H1 (cell line): Measurements from ENCODE around the gene SLC9C1. TPM values are rescaled to one million over a fixed set of nuclear protein-coding genes. Genes with fewer than 3 reads are reported as not detected.

ENCODE experiments used
- CTCF ChIA-PET: fragments of 300-600 bp; sonication (Branson Sonifier 250); formaldehyde crosslinking; loops from one replicate; lab custom pipeline; 2021; ENCODE audit not compliant: partially characterized antibody; lab: Charles Lee
- POLR2A ChIA-PET: fragments of 300-600 bp; sonication (Branson Sonifier 250); formaldehyde crosslinking; loops from one replicate; lab custom pipeline; 2021; ENCODE audit warnings: inconsistent platforms; ENCODE audit not compliant: partially characterized antibody; lab: Charles Lee
- DNase-seq, 2 experiments: peaks; one replicate each; pipeline versions ENCODE4 v3.0.0 to v3.0.0-alpha.2; 2010 to 2022; ENCODE audit warnings: low spot score in 2 of 2, low read depth in 1 of 2, mixed read lengths in 1 of 2
- FAIRE-seq: peaks from 2 replicates; lab custom pipeline; 2011; peaks lifted over from hg19 to GRCh38; lab: Jason Lieb, UNC
- H2AFZ ChIP-seq: 2 replicates; pipeline ENCODE4 v1.8.1; 2012; ENCODE audit warnings: low read length, inconsistent platforms
- H2AK5ac ChIP-seq: 2 replicates; pipeline ENCODE4 v1.6.1; 2013; ENCODE audit warnings: low read depth, low read length
- H2BK120ac ChIP-seq: replicated peaks from 2 replicates; pipeline ENCODE3; 2013; ENCODE audit warnings: low read depth, low read length, inconsistent platforms
- H2BK12ac ChIP-seq: 2 replicates; pipeline ENCODE4 v1.6.1; 2013; ENCODE audit warnings: low read depth, low read length
- H2BK15ac ChIP-seq: 2 replicates; pipeline ENCODE4 v1.6.1; 2013; ENCODE audit warnings: low read length
- H2BK20ac ChIP-seq: 2 replicates; pipeline ENCODE4 v1.6.1; 2013; ENCODE audit warnings: low read length
- H2BK5ac ChIP-seq: 2 replicates; pipeline ENCODE4 v1.6.1; 2013; ENCODE audit warnings: low read depth, low read length
- H3K14ac ChIP-seq: 2 replicates; pipeline ENCODE4 v1.6.1; 2013; ENCODE audit warnings: inconsistent platforms; ENCODE audit not compliant: insufficient read length
- H3K18ac ChIP-seq: 2 replicates; pipeline ENCODE4 v1.6.1; 2013; ENCODE audit warnings: low read length; ENCODE audit errors: extremely low read depth
- H3K23ac ChIP-seq: 2 replicates; pipeline ENCODE4 v1.6.1; 2013; ENCODE audit warnings: inconsistent platforms; ENCODE audit not compliant: insufficient read length
- H3K23me2 ChIP-seq: 2 replicates; pipeline ENCODE4 v1.6.1; 2013; ENCODE audit warnings: low read depth, low read length
- H3K27ac ChIP-seq: 2 replicates; pipeline ENCODE4 v1.6.1; 2011; ENCODE audit warnings: low read depth, low read length, inconsistent platforms
- H3K27me3 ChIP-seq, 4 experiments: replicated peaks in 1 of 4; 1 replicate in 1 of 4; 2 replicates in 3 of 4; pipeline versions ENCODE4 v1.6.1 to v1.8.1; 2011 to 2013; ENCODE audit warnings: low read length in 3 of 4, mild to moderate bottlenecking in 3 of 4, inconsistent platforms in 2 of 4, mixed read lengths in 2 of 4, moderate library complexity in 1 of 4; ENCODE audit not compliant: control insufficient read depth in 3 of 4, insufficient read depth in 3 of 4; ENCODE audit errors: extremely low read depth in 1 of 4
- H3K36me3 ChIP-seq, 4 experiments: 2 replicates each; pipeline versions ENCODE4 v1.6.1 to v1.8.1; 2011 to 2013; ENCODE audit warnings: mild to moderate bottlenecking in 4 of 4, low read length in 3 of 4, moderate library complexity in 2 of 4, control low read depth in 1 of 4, inconsistent platforms in 1 of 4; ENCODE audit not compliant: insufficient read depth in 4 of 4, control insufficient read depth in 2 of 4
- H3K4ac ChIP-seq: replicated peaks from 2 replicates; pipeline ENCODE3; 2013; ENCODE audit warnings: low read length, low read depth, mixed read lengths, inconsistent platforms; ENCODE audit not compliant: insufficient read length
- H3K4me1 ChIP-seq, 4 experiments: replicated peaks in 1 of 4; 1 replicate in 1 of 4; 2 replicates in 3 of 4; pipeline versions ENCODE4 v1.6.1 to v1.8.1; 2011 to 2013; ENCODE audit warnings: low read length in 3 of 4, inconsistent platforms in 2 of 4, mixed read lengths in 1 of 4; ENCODE audit not compliant: insufficient read depth in 4 of 4, control insufficient read depth in 3 of 4
- H3K4me2 ChIP-seq, 2 experiments: 2 replicates each; pipeline versions ENCODE4 v1.6.1 to v1.8.1; 2011 to 2013; ENCODE audit warnings: low read depth in 2 of 2, low read length in 2 of 2, control low read depth in 1 of 2, inconsistent platforms in 1 of 2, mild to moderate bottlenecking in 1 of 2; ENCODE audit not compliant: insufficient read depth in 1 of 2
- H3K4me3 ChIP-seq, 4 experiments: fragments of 200-600, 300-600 bp in 1 of 4; sonication (generic), shearing (Covaris generic), sonication (Bioruptor Twin) in 1 of 4; 2 replicates each; pipeline versions ENCODE4 v1.5.1 to v1.8.1; 2011 to 2016; ENCODE audit warnings: low read length in 4 of 4, low read depth in 3 of 4, control low read depth in 2 of 4, inconsistent platforms in 2 of 4, mild to moderate bottlenecking in 2 of 4, mixed read lengths in 1 of 4, moderate library complexity in 1 of 4; ENCODE audit not compliant: insufficient read depth in 2 of 4; ENCODE audit errors: extremely low read depth in 1 of 4
- H3K56ac ChIP-seq: replicated peaks from 2 replicates; pipeline ENCODE3; 2013; ENCODE audit warnings: low read depth, mild to moderate bottlenecking, mixed read lengths, low read length, inconsistent platforms; ENCODE audit not compliant: insufficient read length
- H3K79me1 ChIP-seq: 2 replicates; pipeline ENCODE4 v1.6.1; 2013; ENCODE audit warnings: low read depth, low read length, control low read depth
- H3K79me2 ChIP-seq, 2 experiments: 2 replicates each; pipeline versions ENCODE4 v1.6.1 to v1.8.1; 2012 to 2013; ENCODE audit warnings: low read length in 2 of 2, mild to moderate bottlenecking in 2 of 2, inconsistent platforms in 1 of 2; ENCODE audit not compliant: insufficient read depth in 2 of 2, control insufficient read depth in 1 of 2
- H3K9ac ChIP-seq, 4 experiments: replicated peaks in 1 of 4; 1 replicate in 1 of 4; 2 replicates in 3 of 4; pipeline versions ENCODE4 v1.6.1 to v1.8.1; 2011 to 2013; ENCODE audit warnings: low read depth in 3 of 4, low read length in 3 of 4, control low read depth in 2 of 4, mild to moderate bottlenecking in 2 of 4, moderate library complexity in 2 of 4, inconsistent platforms in 1 of 4; ENCODE audit errors: extremely low read depth in 1 of 4
- H3K9me3 ChIP-seq, 2 experiments: 2 replicates each; pipeline versions ENCODE4 v1.6.1 to v1.8.1; 2012 to 2013; ENCODE audit warnings: mild to moderate bottlenecking in 2 of 2, moderate library complexity in 2 of 2, control low read depth in 1 of 2, inconsistent platforms in 1 of 2, low read depth in 1 of 2, low read length in 1 of 2, mixed read lengths in 1 of 2; ENCODE audit not compliant: insufficient read depth in 2 of 2
- H4K20me1 ChIP-seq, 2 experiments: replicated peaks in 1 of 2; 2 replicates each; pipeline versions ENCODE3 to v1.8.1; 2011 to 2013; ENCODE audit warnings: inconsistent platforms in 2 of 2, low read length in 2 of 2, mild to moderate bottlenecking in 1 of 2; ENCODE audit not compliant: insufficient read depth in 2 of 2, control insufficient read depth in 1 of 2
- H4K5ac ChIP-seq: 2 replicates; pipeline ENCODE4 v1.6.1; 2013; ENCODE audit warnings: low read length, low read depth, mixed read lengths, inconsistent platforms; ENCODE audit not compliant: insufficient read length
- H4K8ac ChIP-seq: 2 replicates; pipeline ENCODE4 v1.8.0; 2013; ENCODE audit warnings: mild to moderate bottlenecking, moderate library complexity, low read length, inconsistent platforms; ENCODE audit not compliant: insufficient read depth; ENCODE audit errors: extremely low read depth
- H4K91ac ChIP-seq: replicated peaks from 2 replicates; pipeline ENCODE3; 2013; ENCODE audit warnings: low read length, mixed read lengths, inconsistent platforms; ENCODE audit not compliant: insufficient read length
- ASH2L ChIP-seq: fragments of 200-600, 300-600 bp; sonication (generic); IDR thresholded peaks from one replicate; pipeline ENCODE4 v1.7.1; 2017; ENCODE audit warnings: low read length
- CHD2 ChIP-seq: IDR thresholded peaks from 2 replicates; pipeline ENCODE4 v1.6.1; 2012; ENCODE audit warnings: low read length, improper control_type of control experiment
- KDM4A ChIP-seq: IDR thresholded peaks from one replicate; pipeline ENCODE4 v1.7.1; 2012; ENCODE audit warnings: low read depth, mild to moderate bottlenecking, moderate library complexity, low read length, inconsistent platforms; ENCODE audit not compliant: severe bottlenecking
- SIN3A ChIP-seq, 2 experiments: IDR thresholded peaks in 1 of 2; conservative IDR thresholded peaks in 1 of 2; 2 replicates each; pipeline ENCODE4 v1.6.1; 2011 to 2012; ENCODE audit warnings: low read length in 2 of 2, improper control_type of control experiment in 1 of 2, low read depth in 1 of 2, mild to moderate bottlenecking in 1 of 2
- WGBS, 2 experiments: shearing (Covaris generic) in 1 of 2; methylation state at CpG; one replicate each; pipeline versions ENCODE4 v1.1.6 to v1.1.7; 2013 to 2015; ENCODE audit warnings: low lambda C conversion rate in 2 of 2, mixed read lengths in 2 of 2, inconsistent platforms in 1 of 2, low coverage in 1 of 2, missing lambda C conversion rate in 1 of 2; ENCODE audit not compliant: insufficient replicate concordance in 2 of 2, insufficient coverage in 1 of 2, insufficient read length in 1 of 2; ENCODE audit errors: extremely low coverage in 1 of 2, missing lambda C conversion rate in 1 of 2; 5-methylcytosine and 5-hydroxymethylcytosine counted together
- polyA plus RNA-seq, 7 experiments: library from polyadenylated mRNA; depleted of rRNA in 3 of 7; stranded (reverse) in 5 of 7; unstranded in 2 of 7; fragments of >200 nt in 5 of 7; fragments of 200-250 nt in 2 of 7; gene quantifications; 1 replicate in 5 of 7; 2 replicates in 1 of 7; 4 replicates in 1 of 7; pipeline versions ENCODE4 v1.2.1 to v1.2.3, GENCODE V29; 2011 to 2013; ENCODE audit warnings: missing spikeins in 2 of 7, mixed read lengths in 2 of 7
- total RNA-seq: library from RNA; stranded (reverse); fragmentation: NEBNext Ultra II Directional; extraction: Animal tissue kit (Norgen Biotek cat#: 25700); gene quantifications from 2 replicates; pipeline ENCODE4 v1.2.1, GENCODE V29; 2021
- TF ChIP-seq, protein P1 (sequence below): IDR thresholded peaks from 2 replicates; pipeline ENCODE4 v1.6.1; 2012; ENCODE audit warnings: inconsistent platforms

The SLC9C1 gene
- total and polyA plus RNA-seq, 2 of the 8 experiments (the other 6 are each of a cell fraction or from before 2014, with no cell fraction given): 0.15 to 0.24 TPM

DNA sequence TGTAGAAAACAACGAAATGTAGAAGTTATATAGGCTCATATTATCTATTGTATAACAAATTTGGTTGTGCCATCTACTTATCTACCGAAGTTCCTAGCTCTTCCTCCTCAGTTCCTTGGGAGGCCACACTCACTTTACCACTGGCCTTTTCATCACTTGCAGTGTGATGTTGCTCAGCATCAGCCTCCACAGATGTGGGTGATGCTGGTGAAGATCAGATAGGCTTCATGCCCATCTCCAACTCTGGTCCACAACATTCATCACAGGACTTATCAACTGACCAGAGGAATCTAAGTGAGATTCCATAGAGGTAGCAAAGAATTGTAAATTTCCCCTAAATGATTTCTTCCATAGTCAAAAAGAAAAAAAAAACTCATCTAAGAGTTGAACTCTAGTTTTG, 47.4 kb upstream of the SLC9C1 start:
- Histone ChIP-seq H3K4me3 (no peak overlapping the region), H4K5ac (no peak overlapping the region), H3K79me2 (peaks cover 30 to 97% of the 10 kb centered on the region in 2 experiments), H3K4me1 (peaks cover 0 to 12% (median 8%) of the 10 kb centered on the region in 4 experiments; a peak in 5 of 7 replicates), H4K20me1 (peaks cover 0 to 6% of the 10 kb centered on the region in 2 experiments), H2BK15ac (no peak overlapping the region), H2BK20ac (no peak overlapping the region), H3K18ac (no peak overlapping the region), H3K23me2 (no peaks in the 10 kb centered on the region), H2AFZ (no peak overlapping the region), H2AK5ac (no peak overlapping the region), H2BK120ac (no peak overlapping the region)
- POLR2A ChIA-PET: no interaction called here
- FAIRE-seq (no peak), DNase-seq (no peak)
- TF ChIP-seq SIN3A (conservative IDR thresholded peaks at IDR 0.05 in 1 of 2, IDR thresholded peaks at IDR 0.05 in 1 of 2; ENCODE audit: low read depth in 1 of 2, low read length in 2 of 2) (no peak), KDM4A (no peak), CHD2 (no peak), ASH2L (no peak)
- TF ChIP-seq, protein P1, sequence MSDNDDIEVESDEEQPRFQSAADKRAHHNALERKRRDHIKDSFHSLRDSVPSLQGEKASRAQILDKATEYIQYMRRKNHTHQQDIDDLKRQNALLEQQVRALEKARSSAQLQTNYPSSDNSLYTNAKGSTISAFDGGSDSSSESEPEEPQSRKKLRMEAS: no peak
- TF ChIP-seq, all 59 proteins: peak for 0
- peaks cover 9% of the 10 kb centered on the region for H3K79me1 ChIP-seq
- H3K56ac ChIP-seq: no peak overlapping the region
- no peak overlapping the region for H4K91ac ChIP-seq
- no peak overlapping the region for H3K4ac ChIP-seq
- no peak overlapping the region for H3K23ac ChIP-seq
- no peaks in the 10 kb centered on the region for H3K27me3 ChIP-seq
- H3K27ac ChIP-seq: no peak overlapping the region
- WGBS, 2 experiments: 96% methylated on average over 2 of the region's 2 CpGs; no CpG with 5 or more reads in 1 of the 2 experiments
- H3K36me3 ChIP-seq: peaks cover 7 to 53% (median 27%) of the 10 kb centered on the region in 4 experiments
- no peak overlapping the region for H2BK5ac ChIP-seq
- H4K8ac ChIP-seq: no peak overlapping the region
- H3K4me2 ChIP-seq: no peak overlapping the region
- no peak overlapping the region for H3K14ac ChIP-seq
- H3K9me3 ChIP-seq: no peaks in the 10 kb centered on the region
- H2BK12ac ChIP-seq: no peak overlapping the region
- H3K9ac ChIP-seq: no peak overlapping the region
- CTCF ChIA-PET: interaction anchor here (0.6 kb wide), 1 partner anchor 19 kb away, joined by 4 read pairs; no protein-coding TSS in a partner anchor
